Heart right ventricle (tissue), 16 donors: ENCODE measurements around the gene MXD4. TPM values are rescaled to one million over a fixed set of nuclear protein-coding genes. Genes with fewer than 3 reads are reported as not detected.

ENCODE experiments used
- ATAC-seq, 8 donors: fragments of 200-7000 bp; cut with Tn5 transposase; one replicate each; pipeline ENCODE4 v1.9.1; 2020; ENCODE audit warnings: mild to moderate bottlenecking in 8 of 8, moderate library complexity in 8 of 8, moderate number of reproducible peaks in 1 of 8
- DNase-seq, 2 donors: peaks; one replicate each; pipeline ENCODE4 v3.0.0-alpha.2; 2020
- H3K27ac ChIP-seq, 10 donors: fragments of 200-600 bp; sonication (generic) in 2 of 10; one replicate each; pipeline versions ENCODE4 v1.5.0 to v1.8.0; 2020 to 2022; ENCODE audit warnings: mild to moderate bottlenecking in 3 of 10
- H3K27me3 ChIP-seq, 7 donors: fragments of 200-600 bp; one replicate each; pipeline ENCODE4 v1.8.0; 2021 to 2022; ENCODE audit warnings: mild to moderate bottlenecking in 2 of 7
- H3K36me3 ChIP-seq, 9 donors: fragments of 200-600 bp; sonication (generic) in 1 of 9; one replicate each; pipeline versions ENCODE4 v1.5.0 to v1.8.0; 2020 to 2022; ENCODE audit warnings: mild to moderate bottlenecking in 2 of 9
- H3K4me1 ChIP-seq, 9 donors: fragments of 200-600 bp; sonication (generic) in 1 of 9; one replicate each; pipeline versions ENCODE4 v1.5.0 to v1.8.0; 2020 to 2022; ENCODE audit warnings: mild to moderate bottlenecking in 4 of 9
- H3K4me3 ChIP-seq, 10 donors: fragments of 200-600 bp; sonication (generic) in 2 of 10; one replicate each; pipeline versions ENCODE4 v1.5.0 to v1.8.0; 2020 to 2022; ENCODE audit warnings: mild to moderate bottlenecking in 7 of 10, moderate library complexity in 2 of 10
- H3K9me3 ChIP-seq, 11 donors: fragments of 200-600 bp in 10 of 11; sonication (generic) in 2 of 11; one replicate each; pipeline versions ENCODE4 v1.5.0 to v1.8.0; 2013 to 2022; ENCODE audit warnings: mild to moderate bottlenecking in 2 of 11, control low read depth in 1 of 11, moderate library complexity in 1 of 11
- CTCF ChIP-seq, 9 donors: fragments of 200-600 bp; sonication (generic) in 2 of 9; IDR thresholded peaks; one replicate each; pipeline versions ENCODE4 v1.5.0 to v1.8.0; 2021 to 2022; ENCODE audit warnings: antibody characterized with exemption in 9 of 9, mild to moderate bottlenecking in 5 of 9, moderate library complexity in 1 of 9
- WGBS, 2 donors: extraction: QIAGEN DNeasy Blood & Tissue Kit; methylation state at CpG; one replicate each; pipeline ENCODE4 v1.1.7; 2013; ENCODE audit warnings: inconsistent platforms in 1 of 2; 5-methylcytosine and 5-hydroxymethylcytosine counted together
- intact Hi-C, 10 donors: fragments of 100-400 bp; cut with DNase I; formaldehyde crosslinking; loops; one replicate each; pipeline versions ENCODE4 v1.11.1 to v1.14.2; 2022
- polyA plus RNA-seq, 2 donors: library from polyadenylated mRNA; stranded (reverse); fragments of 200-250 nt; gene quantifications; one replicate each; pipeline ENCODE4 v1.2.3, GENCODE V29; 2013
- total RNA-seq, 10 donors: library from RNA; stranded (reverse); fragmentation: NEBNext Ultra II Directional in 3 of 10; extraction: Animal tissue kit (Norgen Biotek cat#: 25700) in 3 of 10; gene quantifications; one replicate each; pipeline versions ENCODE4 v1.2.1 to v1.2.4, GENCODE V29; 2021 to 2023
- donor health status: Arrhythmogenic right ventricular cardiomyopathy.
- donor health status: ischemic (EF 13 %, LVEDD 7.1; RV severe dilation, severe dysfunction).
- donor health status: healthy with polysubstance abuse.
- donor health status: DM: no; HTN: yes; CAD: no.
- donor health status: DM: no; HTN: no; CAD: no.
- donor health status: ischemic (EF 25% LVEDD 6.9; RV normal size, moderate dysfunction).
- donor health status: ischemic (EF 25% LVEDD 5.7; RV mildly dilated, moderate dysfunction).
- donor health status: healthy.
- donor health status: DM: yes; HTN: yes; CAD: no.
- donor health status: Ischemic cardiomyopathy.
- donor health status: ischemic (EF 35%, LVEDD 5.7; RV mildly dilated, moderate dysfunction).
- donor health status: nonischemic (EF 11% LVEDD 7.7; RV severe dilation, severe dysfunction).
- donor health status: DM: yes; HTN: yes; CAD: no.
- donor health status: PGD.
- donor health status: ischemic (EF 29% LVEDD 5.4; RV normal size, mild dysfunction).
- donor health status: nonischemic (EF 23%, LVEDD 6.1; RV moderate dilation, normal function).

Gene MXD4
- total and polyA plus RNA-seq, 12 donors, result 19.1 to 82.2 (median 28.2) TPM

GRCh38 chr4:2274320-2275043 is 12.6 kb upstream of the MXD4 start:
- intact Hi-C loops, result loop anchor here in 1 of 10 donors (10.0 kb wide), 1 partner anchor 130 kb away; no protein-coding TSS in a partner anchor
- Histone ChIP-seq H3K36me3 (no peaks in the 10 kb centered on the region), H3K27me3 (no peaks in the 10 kb centered on the region), H3K4me1 (peaks cover 0 to 6% (median 0%) of the 10 kb centered on the region in 9 donors), H3K9me3 (no peaks in the 10 kb centered on the region), H3K4me3 (no peak overlapping the region), H3K27ac (no peak overlapping the region)
- ATAC-seq, result no peak
- DNase-seq, result peak in 1 of 2 donors; percentile 1
- TF ChIP-seq CTCF (IDR thresholded peaks at IDR 0.05), result no peak
- 89 to 91% methylated on average over 21 of the region's 21 CpGs for WGBS, 2 donors

GRCh38 chr4:2273657-2274319 is 11.9 kb upstream of the MXD4 start:
- WGBS, 2 donors, result 81 to 86% methylated on average over 24 of the region's 24 CpGs
- Histone ChIP-seq H3K4me1 (peaks cover 0 to 13% (median 0%) of the 10 kb centered on the region in 9 donors), H3K27ac (no peak overlapping the region), H3K27me3 (no peaks in the 10 kb centered on the region), H3K9me3 (no peaks in the 10 kb centered on the region), H3K36me3 (no peaks in the 10 kb centered on the region), H3K4me3 (no peak overlapping the region)
- DNase-seq (no peak), ATAC-seq (no peak)
- no peak for TF ChIP-seq CTCF (IDR thresholded peaks at IDR 0.05)
- intact Hi-C loops, result loop anchor here in 1 of 10 donors (10.0 kb wide), 1 partner anchor 131 kb away; no protein-coding TSS in a partner anchor

GRCh38 chr4:2273221-2273620 is 11.3 kb upstream of the MXD4 start:
- peak in 1 of 2 donors; percentile 4 for DNase-seq
- Histone ChIP-seq H3K4me1 (peaks cover 0 to 15% (median 0%) of the 10 kb centered on the region in 9 donors), H3K4me3 (no peak overlapping the region), H3K27me3 (no peaks in the 10 kb centered on the region), H3K36me3 (no peaks in the 10 kb centered on the region), H3K27ac (no peak overlapping the region), H3K9me3 (no peaks in the 10 kb centered on the region)
- peak in 1 of 8 donors; percentile 6 for ATAC-seq
- TF ChIP-seq CTCF (IDR thresholded peaks at IDR 0.05), result no peak
- intact Hi-C loops, result loop anchor here in 1 of 10 donors (10.0 kb wide), 1 partner anchor 132 kb away; no protein-coding TSS in a partner anchor
- WGBS, 2 donors, result 81 to 83% methylated on average over 15 of the region's 15 CpGs

- Histone ChIP-seq H3K36me3 (no peaks in the 10 kb centered on the region), H3K4me3 (no peak overlapping the region), H3K4me1 (peaks cover 0 to 15% (median 0%) of the 10 kb centered on the region in 9 donors), H3K9me3 (no peaks in the 10 kb centered on the region), H3K27me3 (no peaks in the 10 kb centered on the region), H3K27ac (no peak overlapping the region)
- DNase-seq (peak in 1 of 2 donors; percentile 7), ATAC-seq (no peak)
- WGBS, 2 donors, result 84 to 87% methylated on average over 6 of the region's 6 CpGs
- TF ChIP-seq CTCF (IDR thresholded peaks at IDR 0.05), result no peak
- intact Hi-C loops, result loop anchor here in 1 of 10 donors (10.0 kb wide), 1 partner anchor 132 kb away; no protein-coding TSS in a partner anchor
Measured at GRCh38 chr4:2272828-2273120, 10.9 kb upstream of the MXD4 start.
